HEK293 (cell line): Measurements from ENCODE around the gene HEPACAM2.

Source experiments
- CTCF ChIA-PET: fragments of 350-600 bp; formaldehyde crosslinking; extraction: SDS; loops from one replicate; lab custom pipeline; 2021; ENCODE audit warnings: antibody characterized with exemption; lab: Yijun Ruan, JAX
- POLR2A ChIA-PET: fragments of 300-600 bp; formaldehyde crosslinking; extraction: SDS; loops from one replicate; lab custom pipeline; 2020; ENCODE audit warnings: antibody characterized with exemption, inconsistent platforms; lab: Yijun Ruan, JAX
- H3K27ac ChIP-seq: fragments of 200-500 bp; sonication (Bioruptor generic); 2 replicates; pipeline ENCODE4 v1.5.1; 2014; ENCODE audit warnings: low read depth, low read length, control low read depth, inconsistent platforms; ENCODE audit errors: extremely low read depth
- H3K36me3 ChIP-seq, 2 experiments: fragments of 200-500 bp in 1 of 2; sonication (Bioruptor generic) in 1 of 2; 1 replicate in 1 of 2; 2 replicates in 1 of 2; pipeline ENCODE4 v1.5.1; 2014 to 2017; ENCODE audit warnings: inconsistent platforms in 2 of 2, low read length in 2 of 2; ENCODE audit not compliant: control insufficient read depth in 2 of 2, insufficient read depth in 1 of 2
- H3K4me1 ChIP-seq: fragments of 200-500 bp; sonication (Bioruptor generic); 2 replicates; pipeline ENCODE4 v1.5.1; 2014; ENCODE audit warnings: mild to moderate bottlenecking, low read length, inconsistent platforms; ENCODE audit not compliant: control insufficient read depth, insufficient read depth
- H3K4me3 ChIP-seq: 2 replicates; pipeline ENCODE4 v1.5.1; 2011; ENCODE audit warnings: low read depth, mild to moderate bottlenecking, control low read depth, low read length, moderate library complexity
- H3K9me3 ChIP-seq: fragments of 200-500 bp; sonication (Bioruptor generic); 2 replicates; pipeline ENCODE4 v1.5.1; 2014; ENCODE audit warnings: low read depth, low read length, inconsistent platforms; ENCODE audit not compliant: control insufficient read depth, insufficient read depth
- BCL11B ChIP-seq: fragments of 450-650 bp; formaldehyde crosslinking; IDR thresholded peaks from 2 replicates; pipeline ENCODE4 v1.5.1; 2016; ENCODE audit warnings: low read depth, missing biosample characterization, missing genetic modification characterization
- GLIS1 ChIP-seq: fragments of 450-650 bp; formaldehyde crosslinking; IDR thresholded peaks from 2 replicates; pipeline ENCODE4 v1.5.1; 2016; ENCODE audit warnings: missing biosample characterization, missing genetic modification characterization
- HOXC10 ChIP-seq: sonication (generic); formaldehyde crosslinking; IDR thresholded peaks from 2 replicates; pipeline ENCODE4 v1.8.1; 2023; ENCODE audit warnings: mild to moderate bottlenecking, missing genetic modification reagents
- IKZF3 ChIP-seq: fragments of 450-650 bp; IDR thresholded peaks from 2 replicates; pipeline ENCODE4 v1.5.0; 2018; ENCODE audit warnings: missing biosample characterization, mild to moderate bottlenecking, missing genetic modification characterization, moderate library complexity
- MZF1 ChIP-seq: fragments of 450-650 bp; formaldehyde crosslinking; IDR thresholded peaks from 2 replicates; pipeline ENCODE4 v1.5.1; 2017; ENCODE audit warnings: missing biosample characterization, missing genetic modification characterization, borderline replicate concordance
- PRDM4 ChIP-seq: fragments of 450-650 bp; formaldehyde crosslinking; IDR thresholded peaks from 2 replicates; pipeline ENCODE4 v1.5.1; 2017; ENCODE audit warnings: missing biosample characterization, missing genetic modification characterization
- REST ChIP-seq: fragments of 450-650 bp; formaldehyde crosslinking; IDR thresholded peaks from 2 replicates; pipeline ENCODE4 v1.5.1; 2016; ENCODE audit warnings: missing biosample characterization, missing genetic modification characterization
- ZBTB20 ChIP-seq: fragments of 450-650 bp; formaldehyde crosslinking; IDR thresholded peaks from 2 replicates; pipeline ENCODE4 v1.5.1; 2016; ENCODE audit warnings: missing biosample characterization, missing genetic modification characterization
- ZBTB21 ChIP-seq: fragments of 450-650 bp; formaldehyde crosslinking; IDR thresholded peaks from 2 replicates; pipeline ENCODE4 v1.5.1; 2017; ENCODE audit warnings: missing biosample characterization, missing genetic modification characterization
- ZBTB6 ChIP-seq: fragments of 450-650 bp; formaldehyde crosslinking; IDR thresholded peaks from 2 replicates; pipeline ENCODE4 v1.5.1; 2017; ENCODE audit warnings: missing biosample characterization, missing genetic modification characterization
- ZNF112 ChIP-seq: fragments of 450-650 bp; formaldehyde crosslinking; IDR thresholded peaks from 2 replicates; pipeline ENCODE4 v1.5.0; 2017; ENCODE audit warnings: missing biosample characterization, missing genetic modification characterization
- ZNF114 ChIP-seq: fragments of 450-650 bp; formaldehyde crosslinking; IDR thresholded peaks from 2 replicates; pipeline ENCODE4 v1.5.0; 2017; ENCODE audit warnings: missing biosample characterization, missing genetic modification characterization
- ZNF132 ChIP-seq: fragments of 450-650 bp; formaldehyde crosslinking; IDR thresholded peaks from 2 replicates; pipeline ENCODE4 v1.5.1; 2017; ENCODE audit warnings: missing biosample characterization, missing genetic modification characterization, borderline replicate concordance
- ZNF138 ChIP-seq: fragments of 450-650 bp; formaldehyde crosslinking; IDR thresholded peaks from 2 replicates; pipeline ENCODE4 v1.5.1; 2016; ENCODE audit warnings: missing biosample characterization, missing genetic modification characterization, borderline replicate concordance
- ZNF157 ChIP-seq: fragments of 450-650 bp; formaldehyde crosslinking; IDR thresholded peaks from 2 replicates; pipeline ENCODE4 v1.5.1; 2016; ENCODE audit warnings: missing biosample characterization, missing genetic modification characterization
- ZNF175 ChIP-seq: fragments of 450-650 bp; formaldehyde crosslinking; IDR thresholded peaks from 2 replicates; pipeline ENCODE4 v1.5.1; 2016; ENCODE audit warnings: missing biosample characterization, missing genetic modification characterization
- ZNF211 ChIP-seq: fragments of 450-650 bp; formaldehyde crosslinking; IDR thresholded peaks from 2 replicates; pipeline ENCODE4 v1.5.1; 2016; ENCODE audit warnings: low read depth, missing biosample characterization, missing genetic modification characterization
- ZNF214 ChIP-seq: fragments of 450-650 bp; formaldehyde crosslinking; IDR thresholded peaks from 2 replicates; pipeline ENCODE4 v1.5.1; 2017; ENCODE audit warnings: missing biosample characterization, mild to moderate bottlenecking, missing genetic modification characterization, borderline replicate concordance
- ZNF221 ChIP-seq: fragments of 450-650 bp; formaldehyde crosslinking; IDR thresholded peaks from 2 replicates; pipeline ENCODE4 v1.5.1; 2017; ENCODE audit warnings: missing biosample characterization, missing genetic modification characterization, borderline replicate concordance
- ZNF223 ChIP-seq: fragments of 450-650 bp; formaldehyde crosslinking; IDR thresholded peaks from 2 replicates; pipeline ENCODE4 v1.5.1; 2016; ENCODE audit warnings: missing biosample characterization, missing genetic modification characterization
- ZNF335 ChIP-seq: fragments of 450-650 bp; formaldehyde crosslinking; conservative IDR thresholded peaks from 2 replicates; pipeline ENCODE4 v1.5.1; 2016; ENCODE audit warnings: missing biosample characterization, missing genetic modification characterization
- ZNF366 ChIP-seq: fragments of 450-650 bp; formaldehyde crosslinking; conservative IDR thresholded peaks from 2 replicates; pipeline ENCODE4 v1.5.1; 2016; ENCODE audit warnings: missing biosample characterization, missing genetic modification characterization
- ZNF394 ChIP-seq: fragments of 450-650 bp; formaldehyde crosslinking; IDR thresholded peaks from 2 replicates; pipeline ENCODE4 v1.5.1; 2016; ENCODE audit warnings: missing biosample characterization, missing genetic modification characterization, mild to moderate bottlenecking, moderate library complexity, borderline replicate concordance
- ZNF561 ChIP-seq: fragments of 450-650 bp; IDR thresholded peaks from 2 replicates; pipeline ENCODE4 v1.5.1; 2018; ENCODE audit warnings: missing biosample characterization, missing genetic modification characterization, borderline replicate concordance
- ZNF626 ChIP-seq: fragments of 450-650 bp; sonication (Bioruptor Pico); formaldehyde crosslinking; IDR thresholded peaks from 2 replicates; pipeline ENCODE4 v1.5.1; 2018; ENCODE audit warnings: missing biosample characterization, missing genetic modification characterization, inconsistent platforms
- ZNF629 ChIP-seq: fragments of 450-650 bp; formaldehyde crosslinking; IDR thresholded peaks from 2 replicates; pipeline ENCODE4 v1.5.1; 2017; ENCODE audit warnings: missing biosample characterization, missing genetic modification characterization
- ZNF670 ChIP-seq: fragments of 450-650 bp; formaldehyde crosslinking; IDR thresholded peaks from 2 replicates; pipeline ENCODE4 v1.5.1; 2016; ENCODE audit warnings: missing biosample characterization, missing genetic modification characterization, low read depth

The HEPACAM2 gene

GRCh38 chr7:93164766-93165165, 61.5 kb downstream of the HEPACAM2 start:
- Histone ChIP-seq H3K9me3 (no peaks in the 10 kb centered on the region), H3K36me3 (no peaks in the 10 kb centered on the region), H3K4me3 (no peak overlapping the region), H3K4me1 (no peaks in the 10 kb centered on the region), H3K27ac (no peak overlapping the region)
- ChIA-PET POLR2A (no interaction called here), CTCF (no interaction called here)
- no peak for TF ChIP-seq IKZF3
- TF ChIP-seq ZNF175 (tag by site-specific recombination), result no peak
- TF ChIP-seq ZBTB6 (tag by site-specific recombination), result no peak
- TF ChIP-seq BCL11B (tag by site-specific recombination), result no peak
- TF ChIP-seq MZF1 (tag by site-specific recombination), result no peak
- TF ChIP-seq ZNF670, result no peak
- no peak for TF ChIP-seq ZNF629
- TF ChIP-seq ZNF157 (tag by site-specific recombination), result no peak
- TF ChIP-seq PRDM4 (tag by site-specific recombination), result no peak
- no peak for TF ChIP-seq ZNF132 (tag by site-specific recombination)
- no peak for TF ChIP-seq ZNF214 (tag by site-specific recombination)
- no peak for TF ChIP-seq ZNF394 (tag by site-specific recombination)
- TF ChIP-seq ZNF223 (tag by site-specific recombination), result no peak
- no peak for TF ChIP-seq REST (tag by site-specific recombination)
- TF ChIP-seq ZNF626, result no peak
- no peak for TF ChIP-seq ZNF114 (tag by site-specific recombination)
- no peak for TF ChIP-seq HOXC10 (CRISPR knock-in tag)
- TF ChIP-seq, all 188 proteins: peak for 0

- H3K27ac ChIP-seq, result no peak overlapping the region
- ChIA-PET POLR2A (no interaction called here), CTCF (no interaction called here)
- no peak overlapping the region for H3K4me3 ChIP-seq
- TF ChIP-seq ZBTB21 (tag by site-specific recombination), result no peak
- TF ChIP-seq ZBTB20 (tag by site-specific recombination), result no peak
- no peak for TF ChIP-seq ZNF138 (tag by site-specific recombination)
- TF ChIP-seq ZNF366 (tag by site-specific recombination), result no peak
- TF ChIP-seq GLIS1 (tag by site-specific recombination), result no peak
- TF ChIP-seq ZNF112 (tag by site-specific recombination), result no peak
- TF ChIP-seq ZNF211, result no peak
- no peak for TF ChIP-seq ZNF221
- no peak for TF ChIP-seq ZNF335 (tag by site-specific recombination)
- TF ChIP-seq ZNF157 (tag by site-specific recombination), result no peak
- no peak for TF ChIP-seq ZNF561
- no peaks in the 10 kb centered on the region for H3K36me3 ChIP-seq
- no peaks in the 10 kb centered on the region for H3K9me3 ChIP-seq
- H3K4me1 ChIP-seq, result no peaks in the 10 kb centered on the region
Observed at GRCh38 chr7:93161181-93161762, 65.0 kb downstream of the HEPACAM2 start.
